HG03558 (cell line): Measurements from ENCODE around the gene MAP2K3.
"Not testable (repeated sequence)": the region's sequence is repeated elsewhere in the genome, so short reads cannot be mapped to it uniquely, and the experiment has no call there.

ENCODE experiments used
- ATAC-seq: cut with Tn5 transposase; IDR thresholded peaks from one replicate; pipeline ENCODE4 v1.9.1; 2021; ENCODE audit warnings: moderate number of reproducible peaks; ENCODE audit not compliant: unreplicated experiment; ENCODE audit errors: extremely low read depth

MAP2K3 gene

DNA sequence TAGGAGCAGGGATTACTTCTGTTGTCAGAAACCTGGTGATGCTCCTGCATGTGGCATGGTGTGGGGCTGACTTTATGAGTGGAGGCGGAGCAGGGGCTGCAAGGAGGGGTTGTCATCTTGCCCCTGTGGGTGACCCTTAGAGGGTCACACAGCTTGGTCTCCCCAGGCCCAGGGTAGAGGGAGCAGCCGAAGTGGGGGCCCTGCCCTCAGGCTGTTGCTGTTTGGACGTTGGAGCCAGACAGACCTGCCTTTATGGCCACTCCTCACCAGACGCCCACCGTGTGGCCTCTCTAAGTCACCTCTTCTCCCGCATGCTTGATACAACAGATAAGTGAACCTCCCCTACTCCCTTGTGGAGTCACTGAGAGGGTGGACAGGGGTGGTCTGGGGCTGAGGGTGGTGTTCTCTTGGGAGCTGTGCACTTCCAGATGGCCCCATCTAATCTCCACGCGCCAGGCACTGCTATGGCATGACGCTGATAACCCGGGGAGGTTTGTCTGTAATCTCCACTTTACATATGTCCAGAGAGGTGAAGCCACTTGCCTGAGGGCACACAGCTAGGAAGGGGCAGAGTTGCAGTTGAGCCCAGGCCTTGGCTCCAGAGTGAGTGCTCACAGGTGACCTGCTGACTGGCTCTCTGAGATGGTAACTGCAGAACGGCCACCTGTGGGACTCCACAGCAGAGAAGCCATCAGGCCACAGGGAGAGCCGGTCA, 10.0 kb downstream of the MAP2K3 start:
- no peak for ATAC-seq

DNA sequence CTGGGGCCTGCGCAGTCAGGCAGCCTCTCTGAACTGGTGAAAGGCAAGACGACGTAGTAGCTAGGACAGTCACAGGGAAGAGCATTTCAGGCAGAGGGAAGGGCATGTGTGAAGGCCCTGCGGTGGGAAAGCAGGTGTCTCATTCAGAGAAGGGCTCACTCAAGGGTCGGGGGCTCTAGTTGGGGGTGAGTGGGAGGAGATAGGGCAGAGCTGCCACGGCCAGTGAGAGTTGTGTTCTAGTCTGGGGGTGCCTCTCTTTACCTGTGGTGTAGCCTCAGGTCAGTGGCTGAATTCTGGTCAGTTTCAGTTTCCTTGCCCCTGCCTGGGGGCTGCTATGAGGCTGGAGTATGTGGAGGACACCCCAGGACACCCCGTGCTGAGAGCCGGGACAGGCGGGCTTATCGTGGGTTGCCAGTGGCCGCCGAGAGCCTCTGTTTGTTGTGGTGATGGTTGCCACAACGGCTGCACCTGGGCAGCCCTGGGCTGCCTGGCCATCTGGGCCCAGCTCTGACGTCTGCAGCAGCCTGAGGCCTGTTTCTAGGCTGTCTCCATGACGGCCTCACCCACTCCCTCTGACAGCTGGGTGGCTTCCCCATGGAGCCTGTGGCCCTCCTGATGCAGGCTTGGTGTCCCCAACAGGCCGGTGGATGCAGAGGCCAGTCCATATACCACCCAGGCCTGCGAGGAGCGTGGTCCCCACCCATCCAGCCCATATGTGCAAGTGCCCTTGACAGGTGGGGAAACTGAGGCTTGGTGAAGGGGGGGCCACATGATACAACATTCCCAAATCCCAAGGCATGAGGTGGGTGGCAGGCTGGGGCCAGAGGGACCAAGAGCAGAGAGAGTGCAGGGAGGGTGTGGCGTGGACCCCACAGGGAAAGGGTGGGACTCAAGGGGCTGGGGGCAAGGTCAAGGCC, 10.8 kb downstream of the MAP2K3 start:
- no peak for ATAC-seq

DNA sequence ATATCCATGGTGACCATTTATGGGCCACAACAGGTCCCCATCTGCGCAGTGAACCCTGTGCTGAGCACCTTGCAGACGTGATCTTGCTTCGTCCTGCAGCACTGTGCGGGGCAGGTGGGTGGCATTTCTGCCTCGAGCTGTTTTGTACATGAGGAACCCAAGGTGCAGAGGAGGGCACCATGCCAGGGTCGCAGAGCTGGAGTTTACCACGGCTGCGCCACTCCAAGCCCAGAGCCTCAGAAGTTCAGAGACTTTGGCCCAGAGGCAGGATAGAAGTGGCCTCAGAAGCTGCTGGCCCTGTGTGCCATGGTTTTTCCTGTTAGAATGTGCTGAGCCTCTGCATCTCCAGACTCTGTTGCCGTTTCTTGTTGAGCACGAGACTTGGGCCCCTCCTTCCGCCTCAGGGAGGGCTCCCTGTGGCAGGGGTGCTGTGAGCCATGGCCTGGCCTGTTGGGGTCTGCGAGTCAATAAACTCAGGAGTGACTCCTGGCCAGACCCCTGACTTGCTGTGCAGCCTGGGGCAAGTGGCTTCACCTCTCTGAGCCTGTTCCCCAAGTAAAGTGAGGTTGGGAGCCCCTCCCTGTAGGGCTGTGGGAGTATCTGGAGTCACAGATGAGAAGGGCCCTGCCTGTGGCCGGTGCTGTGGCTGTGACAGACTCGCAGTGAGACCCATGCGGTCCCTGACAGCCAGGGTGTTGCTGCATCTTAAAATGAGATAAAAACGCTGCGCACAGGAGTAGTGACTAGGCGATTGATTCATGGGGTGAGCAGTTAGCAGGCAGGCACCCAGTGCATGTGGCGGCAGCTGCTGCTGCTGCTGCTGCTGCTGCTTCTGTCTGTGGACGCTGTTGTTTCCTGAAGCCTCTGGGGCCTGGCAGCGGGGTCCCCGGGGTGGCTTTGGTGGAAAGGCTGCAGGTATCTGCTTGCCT, 11.8 kb downstream of the MAP2K3 start:
- no peak for ATAC-seq

DNA sequence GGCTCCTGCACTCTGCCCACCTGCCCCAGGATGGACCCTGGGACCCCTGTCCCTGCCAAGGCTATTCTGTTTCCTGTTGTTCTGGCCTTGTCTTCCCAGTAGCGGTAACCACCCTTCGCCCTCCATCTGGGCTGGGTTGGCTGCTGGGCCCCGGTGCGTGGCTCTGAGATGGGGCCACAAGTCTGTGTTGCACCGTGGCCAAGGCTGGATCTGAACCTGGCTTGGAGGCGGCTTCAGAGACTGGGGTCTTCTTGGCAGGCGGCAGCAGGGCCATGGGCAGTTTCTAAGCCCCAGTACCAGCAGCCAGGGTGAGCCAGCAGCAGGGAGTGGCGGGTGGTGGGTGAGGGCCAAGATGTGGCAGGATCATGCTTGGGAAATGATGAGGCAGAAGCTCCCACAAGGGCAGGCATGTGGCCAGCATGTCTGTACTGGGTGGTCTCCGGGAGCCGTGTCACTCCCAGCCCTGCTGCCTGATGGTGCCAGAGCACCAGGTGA, 12.6 kb downstream of the MAP2K3 start:
- ATAC-seq = no peak

DNA sequence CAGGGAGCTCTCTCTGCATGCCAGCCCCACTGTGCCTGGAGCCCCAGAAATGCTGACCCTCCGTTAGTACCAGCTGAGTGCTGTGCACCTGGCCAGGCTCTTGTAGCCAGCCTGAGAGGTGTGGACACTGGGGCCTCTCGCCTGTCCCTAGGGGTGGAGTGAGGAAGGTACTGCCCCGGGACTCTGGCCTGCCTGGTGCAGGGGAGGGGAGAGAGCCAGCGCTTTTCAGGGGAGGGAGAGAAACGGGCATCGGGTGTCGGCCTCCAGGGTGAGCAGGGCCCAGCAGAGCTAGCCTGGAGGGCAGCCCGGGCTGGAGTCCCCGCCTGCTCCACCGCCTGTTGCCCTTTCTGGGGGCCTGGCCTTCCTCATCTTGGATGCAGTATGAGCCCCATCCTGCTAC, 13.1 kb downstream of the MAP2K3 start:
- no peak for ATAC-seq

DNA sequence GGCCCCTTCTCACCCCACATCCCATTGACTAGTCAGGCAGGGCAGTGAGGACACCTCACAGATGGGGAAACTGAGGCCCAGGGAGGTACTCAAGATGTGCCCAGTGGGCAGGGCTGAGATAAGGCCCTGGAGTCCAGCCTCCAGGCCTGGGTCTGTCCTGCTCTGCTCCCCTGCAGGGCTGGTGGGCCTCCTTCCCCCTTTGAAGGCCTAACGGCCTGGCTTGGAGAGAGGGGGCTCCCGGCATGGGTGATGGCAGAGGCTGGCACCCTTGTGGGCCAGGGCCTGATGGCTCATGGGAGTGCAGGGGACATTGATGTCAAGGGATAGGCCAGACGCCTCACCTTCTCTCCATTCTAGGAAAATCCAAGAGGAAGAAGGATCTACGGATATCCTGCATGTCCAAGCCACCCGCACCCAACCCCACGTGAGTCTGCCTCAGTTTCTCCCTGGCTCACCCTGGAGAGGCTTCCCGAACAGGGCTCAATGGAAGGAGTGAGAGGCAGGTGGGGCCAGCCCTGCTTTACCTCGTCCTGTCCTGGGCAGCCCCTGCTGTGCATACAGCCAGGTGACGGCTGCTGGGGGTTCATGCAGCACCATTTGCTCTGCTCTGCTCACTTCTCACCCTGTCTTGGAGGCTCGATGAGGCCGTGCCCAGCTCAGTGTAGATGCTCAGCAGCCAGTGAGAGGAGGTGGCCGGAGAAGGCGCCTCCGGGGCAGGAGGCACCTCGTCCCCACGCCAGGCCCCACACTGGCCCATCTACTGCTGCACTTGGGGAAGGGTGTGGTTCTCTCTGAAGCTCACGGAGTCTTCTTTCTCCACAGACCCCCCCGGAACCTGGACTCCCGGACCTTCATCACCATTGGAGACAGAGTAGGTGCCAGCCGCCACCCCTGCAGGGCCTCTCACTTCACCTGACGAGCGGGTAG, 13.8 kb downstream of the MAP2K3 start:
- ATAC-seq = no peak

DNA sequence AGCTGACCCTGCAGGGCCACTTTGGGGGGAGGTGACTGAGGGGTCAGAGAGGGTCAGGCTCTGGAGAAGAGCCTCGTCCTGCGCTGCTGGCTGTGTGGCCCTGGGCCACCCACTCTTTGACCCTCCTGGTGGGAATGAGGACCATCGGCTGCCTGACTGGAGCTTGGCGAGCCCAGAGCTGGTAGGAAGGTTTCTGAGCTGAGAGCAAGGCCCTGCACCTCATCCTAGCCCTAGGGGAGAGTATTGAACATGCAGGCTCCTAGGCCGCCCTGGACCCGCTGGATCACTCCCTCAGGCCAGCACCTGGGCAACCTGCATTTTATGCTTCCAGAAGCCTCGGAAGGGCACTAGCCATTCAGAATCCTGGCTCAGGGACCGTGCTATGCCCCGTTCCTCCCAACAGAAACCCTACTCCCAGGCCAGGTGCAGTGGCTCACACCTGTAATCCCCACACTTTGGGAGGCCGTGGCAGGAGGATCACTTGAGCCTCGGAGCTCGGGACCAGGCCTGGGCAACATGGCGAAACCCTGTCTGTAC, 14.5 kb downstream of the MAP2K3 start:
- ATAC-seq = no peak

DNA sequence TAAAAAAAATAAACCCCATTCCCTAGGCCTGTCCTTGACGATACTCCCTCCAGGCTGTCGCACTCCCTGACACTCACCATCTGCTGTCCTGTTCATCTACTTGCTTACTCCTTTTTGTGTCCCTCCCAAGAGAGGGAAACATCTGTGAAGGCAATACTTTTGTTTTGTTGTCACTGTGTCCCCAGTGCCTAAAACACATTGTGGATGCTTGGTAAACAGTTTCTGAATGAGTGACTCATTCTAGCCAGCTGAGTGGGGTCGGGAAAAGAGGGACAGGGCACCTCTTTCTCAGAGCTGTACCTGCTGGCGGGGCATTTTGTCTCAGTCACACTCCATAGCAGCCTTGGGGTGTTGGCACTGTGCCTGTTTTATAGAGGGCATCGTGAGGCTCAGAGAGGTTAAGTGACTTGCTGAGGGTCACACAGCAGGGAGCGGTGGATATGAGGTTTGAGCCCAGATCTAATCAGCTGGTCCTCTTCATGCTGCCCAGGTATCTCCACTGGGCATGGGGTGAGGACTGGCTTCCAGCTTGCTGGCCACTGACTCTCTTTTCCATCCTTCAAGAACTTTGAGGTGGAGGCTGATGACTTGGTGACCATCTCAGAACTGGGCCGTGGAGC, 15.6 kb downstream of the MAP2K3 start:
- no peak for ATAC-seq

DNA sequence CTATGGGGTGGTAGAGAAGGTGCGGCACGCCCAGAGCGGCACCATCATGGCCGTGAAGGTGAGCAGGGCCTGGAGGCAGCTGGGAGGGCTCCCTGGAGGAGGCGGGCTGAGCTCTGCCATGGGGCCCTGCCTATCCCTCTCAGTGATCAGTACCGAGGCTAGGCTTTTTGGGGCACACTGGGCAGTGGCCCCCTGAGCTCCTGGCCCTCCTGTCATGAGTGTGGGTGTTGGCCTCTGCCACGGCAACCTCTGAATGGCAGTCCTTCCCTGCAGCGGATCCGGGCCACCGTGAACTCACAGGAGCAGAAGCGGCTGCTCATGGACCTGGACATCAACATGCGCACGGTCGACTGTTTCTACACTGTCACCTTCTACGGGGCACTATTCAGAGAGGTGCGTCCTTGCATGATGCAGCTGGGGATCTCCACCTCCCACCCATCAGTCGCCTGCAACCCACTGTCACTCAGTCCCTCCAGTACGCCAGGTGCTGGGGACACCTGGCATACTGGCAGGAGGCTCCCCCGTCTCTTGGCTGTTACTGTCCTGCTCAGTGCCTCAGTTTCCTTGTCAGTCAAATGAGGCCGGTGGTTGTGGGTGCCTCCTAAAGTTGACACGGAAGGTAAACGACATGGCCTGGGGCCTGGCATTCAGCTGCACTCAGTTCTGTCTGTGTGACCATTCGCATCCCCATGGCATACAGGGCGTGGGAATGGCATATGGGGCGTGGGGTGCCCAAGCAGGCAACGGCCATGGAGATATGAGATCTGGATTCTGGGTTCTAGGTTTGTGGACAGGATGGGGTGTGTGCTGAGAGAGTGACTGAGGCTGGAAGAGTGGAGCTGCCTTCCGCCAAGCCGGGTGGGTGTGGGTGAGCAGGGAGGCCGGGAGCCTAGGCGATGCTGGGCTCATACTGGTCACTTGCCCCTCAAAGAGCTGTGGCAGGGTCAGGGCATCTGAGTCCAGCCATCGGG, 16.4 kb downstream of the MAP2K3 start:
- ATAC-seq = no peak

DNA sequence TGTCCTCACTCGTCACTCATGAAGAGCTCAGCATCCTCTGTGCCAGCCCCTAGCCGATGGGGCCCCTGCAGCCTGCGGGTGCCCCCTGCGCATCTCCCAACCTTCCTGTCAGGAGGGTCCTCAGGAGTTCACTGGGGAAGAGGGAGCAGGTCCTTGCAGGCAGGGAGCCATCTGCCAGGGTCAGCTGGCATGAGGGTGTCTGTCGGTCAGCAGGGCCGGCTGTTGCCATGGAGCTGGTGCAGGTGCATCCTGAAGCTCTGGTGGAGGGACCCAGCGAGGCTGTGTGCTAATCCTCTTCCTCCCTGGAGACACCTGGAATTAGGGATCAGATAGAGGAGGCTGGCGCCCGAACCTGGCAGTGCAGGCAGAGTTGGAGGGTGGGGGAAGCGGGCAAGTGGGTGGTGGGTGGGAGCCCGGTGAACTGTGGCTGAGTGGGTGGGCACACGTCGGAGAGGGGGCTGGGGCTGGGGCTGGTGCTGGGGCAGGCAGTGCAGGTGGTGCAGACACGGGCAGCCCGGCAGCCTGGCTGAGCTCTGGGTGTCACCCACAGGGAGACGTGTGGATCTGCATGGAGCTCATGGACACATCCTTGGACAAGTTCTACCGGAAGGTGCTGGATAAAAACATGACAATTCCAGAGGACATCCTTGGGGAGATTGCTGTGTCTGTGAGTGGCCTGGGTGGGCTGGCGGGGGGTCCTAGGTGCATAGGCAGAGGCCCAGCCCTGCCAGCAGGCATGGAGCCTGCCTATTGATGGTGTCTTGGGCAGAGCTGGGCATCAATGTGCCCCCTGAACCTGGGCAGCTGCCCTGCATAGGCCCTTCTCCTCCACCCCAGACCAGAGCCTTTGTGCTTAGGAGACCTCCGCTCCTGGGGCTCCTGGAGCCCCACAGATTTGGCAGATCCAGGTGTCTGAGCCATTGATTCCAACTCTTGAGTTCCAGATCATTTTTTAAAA, 17.4 kb downstream of the MAP2K3 start:
- ATAC-seq = no peak

DNA sequence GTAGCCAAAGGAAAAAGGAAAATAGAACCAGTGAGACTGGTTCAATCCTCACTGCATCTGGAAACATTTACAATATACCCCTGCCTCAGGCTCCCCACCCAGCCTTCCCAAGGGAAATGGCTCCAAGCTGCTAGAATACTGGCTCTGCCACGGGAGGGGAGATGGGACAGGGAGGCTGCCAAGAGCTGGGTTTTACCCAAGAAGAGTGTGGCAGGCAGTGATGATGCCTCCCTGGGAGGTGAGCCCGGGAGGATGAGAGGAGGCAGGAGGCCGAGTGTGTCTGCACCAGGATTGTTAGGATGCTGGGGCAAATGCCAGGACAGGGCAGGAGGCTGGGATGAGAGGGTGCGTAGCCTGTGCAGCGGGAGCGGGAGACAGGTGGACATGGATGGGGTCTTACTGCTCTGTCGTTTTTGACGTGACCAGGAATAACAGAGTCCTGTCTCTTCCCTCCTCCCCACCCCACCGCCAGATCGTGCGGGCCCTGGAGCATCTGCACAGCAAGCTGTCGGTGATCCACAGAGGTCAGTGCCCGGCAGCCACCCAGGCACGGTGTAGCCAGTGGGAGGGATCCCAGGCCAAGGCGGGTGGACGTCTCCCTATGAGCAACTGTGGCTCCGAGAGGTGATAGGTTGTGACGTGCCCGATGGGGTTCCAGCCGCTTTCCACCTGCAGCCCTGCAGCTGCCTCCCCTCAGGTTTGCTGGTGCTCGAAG, 18.4 kb downstream of the MAP2K3 start:
- no peak for ATAC-seq

DNA sequence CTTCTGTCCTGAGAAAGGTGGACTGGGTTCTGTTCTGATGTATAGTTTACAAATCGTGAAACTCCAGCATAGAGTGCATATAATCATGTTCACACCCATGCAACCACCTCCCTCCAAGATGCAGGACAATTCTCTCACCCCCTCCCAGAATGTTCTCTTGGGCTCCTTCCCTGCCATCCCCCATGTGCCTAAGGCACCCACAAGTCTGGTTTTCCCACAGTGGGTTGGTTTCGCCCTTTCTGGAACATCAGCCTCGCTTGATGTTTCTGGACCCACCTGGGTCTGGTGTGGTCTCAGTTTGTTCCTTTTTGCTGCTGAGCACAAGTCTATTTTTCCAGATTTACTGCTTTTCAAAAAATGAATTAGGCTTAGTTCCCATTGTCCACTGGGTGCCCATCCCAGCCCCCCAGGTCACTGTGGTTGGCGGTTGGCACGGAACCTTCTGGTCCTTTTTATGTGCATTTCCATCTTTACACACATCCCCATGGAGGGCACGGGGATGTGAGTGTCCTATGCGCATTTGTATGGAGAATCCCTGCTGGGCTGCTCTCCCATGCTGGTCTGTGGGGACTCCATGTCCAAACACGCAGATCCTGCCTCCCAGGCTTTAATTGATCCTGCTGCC, 19.0 kb downstream of the MAP2K3 start:
- ATAC-seq = no peak

DNA sequence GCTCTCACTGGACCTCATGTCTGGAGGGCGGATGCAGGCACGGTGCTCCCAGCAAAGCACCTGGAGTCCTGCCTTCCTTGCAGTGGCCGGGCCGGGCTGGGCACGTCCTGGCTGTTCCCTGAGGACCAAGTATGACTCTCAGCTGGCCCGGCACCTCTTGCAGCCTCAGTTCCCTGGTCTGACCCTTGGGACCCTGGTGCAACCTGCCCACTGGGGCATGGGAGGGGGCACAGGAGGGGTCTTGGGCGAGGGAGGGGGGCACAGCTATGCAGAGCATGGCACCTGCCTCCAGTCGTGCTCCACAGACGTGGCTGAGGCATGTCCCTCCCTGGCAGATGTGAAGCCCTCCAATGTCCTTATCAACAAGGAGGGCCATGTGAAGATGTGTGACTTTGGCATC, 19.6 kb downstream of the MAP2K3 start:
- no peak for ATAC-seq

DNA sequence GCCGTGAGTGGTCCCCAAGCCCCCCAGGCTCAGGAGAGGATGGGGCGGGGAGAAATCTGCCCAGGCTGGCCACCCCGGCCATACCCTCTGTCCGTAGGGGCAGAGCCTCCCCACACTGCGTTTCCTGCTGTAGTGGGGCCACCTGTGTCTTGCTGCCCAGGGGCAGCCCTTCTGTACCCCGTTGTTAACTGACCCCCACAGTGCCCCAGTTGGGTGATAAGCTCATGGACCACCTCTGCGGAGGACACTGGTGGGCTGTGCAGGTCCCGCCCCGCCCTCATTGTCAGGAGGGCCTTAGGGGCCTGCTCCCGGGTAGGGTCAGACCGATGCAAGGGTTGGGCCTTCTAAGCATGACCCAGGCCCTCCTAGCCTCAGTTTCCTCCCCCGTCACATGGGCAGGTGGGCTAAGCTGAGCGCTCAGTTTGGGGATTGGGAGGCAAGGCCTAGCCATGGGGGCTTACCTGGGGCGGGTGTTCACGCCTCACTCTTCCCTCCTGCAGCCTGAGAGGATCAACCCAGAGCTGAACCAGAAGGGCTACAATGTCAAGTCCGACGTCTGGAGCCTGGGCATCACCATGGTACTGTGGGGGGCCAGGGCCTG, 20.1 kb downstream of the MAP2K3 start:
- not testable (repeated sequence) for ATAC-seq
